ENCODE results near the gene PLEKHA4. TPM values are rescaled to one million over a fixed set of nuclear protein-coding genes. Genes with fewer than 3 reads are reported as not detected.
A peak's percentile ranks its signal among the peaks of the same experiment; 100 is the strongest.

PLEKHA4 gene
- total and polyA plus RNA-seq, 2 experiments from 2014 or later = 12.2 to 12.3 TPM

DNA sequence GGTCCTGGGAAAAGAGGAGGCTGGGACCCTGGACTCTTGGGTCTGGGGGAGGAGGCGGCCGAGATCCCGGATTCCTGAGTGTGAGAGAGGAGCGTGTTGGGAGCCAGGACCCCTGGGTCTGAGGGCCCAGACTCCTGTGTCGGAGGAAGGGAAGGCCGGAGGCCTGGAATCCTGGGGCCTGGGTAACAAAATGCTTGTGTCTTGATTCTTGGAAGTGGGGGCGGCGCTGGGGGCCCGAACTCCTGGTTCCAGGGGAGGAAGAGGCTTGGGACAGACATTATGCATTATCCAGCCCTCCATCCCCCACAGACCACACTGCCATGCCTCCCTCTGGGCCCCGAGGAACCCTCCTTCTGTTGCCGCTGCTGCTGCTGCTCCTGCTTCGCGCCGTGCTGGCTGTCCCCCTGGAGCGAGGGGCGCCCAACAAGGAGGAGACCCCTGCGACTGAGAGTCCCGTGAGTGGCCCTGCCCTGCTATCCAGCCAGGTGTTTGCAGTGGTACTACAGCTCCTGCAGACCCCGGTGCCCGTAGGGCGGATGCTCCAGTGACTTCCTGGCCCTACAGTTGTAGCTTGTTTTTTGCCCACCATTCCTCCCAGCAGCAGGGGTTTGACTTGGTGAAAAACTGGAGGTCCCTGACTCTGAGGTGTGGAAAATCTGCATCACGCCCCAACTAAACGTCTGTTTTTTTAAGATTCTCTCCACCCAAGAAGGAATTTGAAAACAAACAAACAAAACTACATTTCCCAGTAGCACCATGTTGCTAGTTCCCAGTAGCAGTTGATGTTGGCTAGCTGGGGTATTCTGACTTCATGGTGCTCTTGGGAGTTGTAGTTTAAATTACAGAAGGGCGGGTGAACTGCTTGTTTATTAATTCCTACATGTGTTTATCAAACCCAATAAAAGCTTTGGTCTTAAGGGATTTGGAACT, 32.3 kb upstream of the PLEKHA4 start:
- TF ChIP-seq, protein P1, sequence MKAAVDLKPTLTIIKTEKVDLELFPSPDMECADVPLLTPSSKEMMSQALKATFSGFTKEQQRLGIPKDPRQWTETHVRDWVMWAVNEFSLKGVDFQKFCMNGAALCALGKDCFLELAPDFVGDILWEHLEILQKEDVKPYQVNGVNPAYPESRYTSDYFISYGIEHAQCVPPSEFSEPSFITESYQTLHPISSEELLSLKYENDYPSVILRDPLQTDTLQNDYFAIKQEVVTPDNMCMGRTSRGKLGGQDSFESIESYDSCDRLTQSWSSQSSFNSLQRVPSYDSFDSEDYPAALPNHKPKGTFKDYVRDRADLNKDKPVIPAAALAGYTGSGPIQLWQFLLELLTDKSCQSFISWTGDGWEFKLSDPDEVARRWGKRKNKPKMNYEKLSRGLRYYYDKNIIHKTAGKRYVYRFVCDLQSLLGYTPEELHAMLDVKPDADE (IDR thresholded peaks at IDR 0.05) = peak; percentile 97
- TF ChIP-seq CREB1 (CRISPR knock-in tag; IDR thresholded peaks at IDR 0.05; ENCODE audit: low read depth) = peak; percentile 47; the same call in 1 of the 2 replicates
- no peak for TF ChIP-seq ZNF331 (CRISPR knock-in tag; IDR thresholded peaks at IDR 0.05; ENCODE audit: low read depth)
- TF ChIP-seq, protein P2, sequence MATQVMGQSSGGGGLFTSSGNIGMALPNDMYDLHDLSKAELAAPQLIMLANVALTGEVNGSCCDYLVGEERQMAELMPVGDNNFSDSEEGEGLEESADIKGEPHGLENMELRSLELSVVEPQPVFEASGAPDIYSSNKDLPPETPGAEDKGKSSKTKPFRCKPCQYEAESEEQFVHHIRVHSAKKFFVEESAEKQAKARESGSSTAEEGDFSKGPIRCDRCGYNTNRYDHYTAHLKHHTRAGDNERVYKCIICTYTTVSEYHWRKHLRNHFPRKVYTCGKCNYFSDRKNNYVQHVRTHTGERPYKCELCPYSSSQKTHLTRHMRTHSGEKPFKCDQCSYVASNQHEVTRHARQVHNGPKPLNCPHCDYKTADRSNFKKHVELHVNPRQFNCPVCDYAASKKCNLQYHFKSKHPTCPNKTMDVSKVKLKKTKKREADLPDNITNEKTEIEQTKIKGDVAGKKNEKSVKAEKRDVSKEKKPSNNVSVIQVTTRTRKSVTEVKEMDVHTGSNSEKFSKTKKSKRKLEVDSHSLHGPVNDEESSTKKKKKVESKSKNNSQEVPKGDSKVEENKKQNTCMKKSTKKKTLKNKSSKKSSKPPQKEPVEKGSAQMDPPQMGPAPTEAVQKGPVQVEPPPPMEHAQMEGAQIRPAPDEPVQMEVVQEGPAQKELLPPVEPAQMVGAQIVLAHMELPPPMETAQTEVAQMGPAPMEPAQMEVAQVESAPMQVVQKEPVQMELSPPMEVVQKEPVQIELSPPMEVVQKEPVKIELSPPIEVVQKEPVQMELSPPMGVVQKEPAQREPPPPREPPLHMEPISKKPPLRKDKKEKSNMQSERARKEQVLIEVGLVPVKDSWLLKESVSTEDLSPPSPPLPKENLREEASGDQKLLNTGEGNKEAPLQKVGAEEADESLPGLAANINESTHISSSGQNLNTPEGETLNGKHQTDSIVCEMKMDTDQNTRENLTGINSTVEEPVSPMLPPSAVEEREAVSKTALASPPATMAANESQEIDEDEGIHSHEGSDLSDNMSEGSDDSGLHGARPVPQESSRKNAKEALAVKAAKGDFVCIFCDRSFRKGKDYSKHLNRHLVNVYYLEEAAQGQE (IDR thresholded peaks at IDR 0.05; ENCODE audit: unreplicated experiment) = no peak
- TF ChIP-seq, protein P3, sequence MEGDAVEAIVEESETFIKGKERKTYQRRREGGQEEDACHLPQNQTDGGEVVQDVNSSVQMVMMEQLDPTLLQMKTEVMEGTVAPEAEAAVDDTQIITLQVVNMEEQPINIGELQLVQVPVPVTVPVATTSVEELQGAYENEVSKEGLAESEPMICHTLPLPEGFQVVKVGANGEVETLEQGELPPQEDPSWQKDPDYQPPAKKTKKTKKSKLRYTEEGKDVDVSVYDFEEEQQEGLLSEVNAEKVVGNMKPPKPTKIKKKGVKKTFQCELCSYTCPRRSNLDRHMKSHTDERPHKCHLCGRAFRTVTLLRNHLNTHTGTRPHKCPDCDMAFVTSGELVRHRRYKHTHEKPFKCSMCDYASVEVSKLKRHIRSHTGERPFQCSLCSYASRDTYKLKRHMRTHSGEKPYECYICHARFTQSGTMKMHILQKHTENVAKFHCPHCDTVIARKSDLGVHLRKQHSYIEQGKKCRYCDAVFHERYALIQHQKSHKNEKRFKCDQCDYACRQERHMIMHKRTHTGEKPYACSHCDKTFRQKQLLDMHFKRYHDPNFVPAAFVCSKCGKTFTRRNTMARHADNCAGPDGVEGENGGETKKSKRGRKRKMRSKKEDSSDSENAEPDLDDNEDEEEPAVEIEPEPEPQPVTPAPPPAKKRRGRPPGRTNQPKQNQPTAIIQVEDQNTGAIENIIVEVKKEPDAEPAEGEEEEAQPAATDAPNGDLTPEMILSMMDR (conservative IDR thresholded peaks at IDR 0.05; ENCODE audit: low read depth in 2 of 2) = no peak
- TF ChIP-seq STAT1 (IDR thresholded peaks at IDR 0.05; ENCODE audit: unreplicated experiment) = no peak
- no peak for TF ChIP-seq ZNF114 (CRISPR knock-in tag; IDR thresholded peaks at IDR 0.05)
- no peak for TF ChIP-seq EZH2 (IDR thresholded peaks at IDR 0.05; ENCODE audit: low read depth, unreplicated experiment)
- TF ChIP-seq POLR2AphosphoS5 (IDR thresholded peaks at IDR 0.05; ENCODE audit: low read depth) = no peak
- TF ChIP-seq NANOG (IDR thresholded peaks at IDR 0.05; ENCODE audit: borderline replicate concordance) = no peak
- TF ChIP-seq, protein P4, sequence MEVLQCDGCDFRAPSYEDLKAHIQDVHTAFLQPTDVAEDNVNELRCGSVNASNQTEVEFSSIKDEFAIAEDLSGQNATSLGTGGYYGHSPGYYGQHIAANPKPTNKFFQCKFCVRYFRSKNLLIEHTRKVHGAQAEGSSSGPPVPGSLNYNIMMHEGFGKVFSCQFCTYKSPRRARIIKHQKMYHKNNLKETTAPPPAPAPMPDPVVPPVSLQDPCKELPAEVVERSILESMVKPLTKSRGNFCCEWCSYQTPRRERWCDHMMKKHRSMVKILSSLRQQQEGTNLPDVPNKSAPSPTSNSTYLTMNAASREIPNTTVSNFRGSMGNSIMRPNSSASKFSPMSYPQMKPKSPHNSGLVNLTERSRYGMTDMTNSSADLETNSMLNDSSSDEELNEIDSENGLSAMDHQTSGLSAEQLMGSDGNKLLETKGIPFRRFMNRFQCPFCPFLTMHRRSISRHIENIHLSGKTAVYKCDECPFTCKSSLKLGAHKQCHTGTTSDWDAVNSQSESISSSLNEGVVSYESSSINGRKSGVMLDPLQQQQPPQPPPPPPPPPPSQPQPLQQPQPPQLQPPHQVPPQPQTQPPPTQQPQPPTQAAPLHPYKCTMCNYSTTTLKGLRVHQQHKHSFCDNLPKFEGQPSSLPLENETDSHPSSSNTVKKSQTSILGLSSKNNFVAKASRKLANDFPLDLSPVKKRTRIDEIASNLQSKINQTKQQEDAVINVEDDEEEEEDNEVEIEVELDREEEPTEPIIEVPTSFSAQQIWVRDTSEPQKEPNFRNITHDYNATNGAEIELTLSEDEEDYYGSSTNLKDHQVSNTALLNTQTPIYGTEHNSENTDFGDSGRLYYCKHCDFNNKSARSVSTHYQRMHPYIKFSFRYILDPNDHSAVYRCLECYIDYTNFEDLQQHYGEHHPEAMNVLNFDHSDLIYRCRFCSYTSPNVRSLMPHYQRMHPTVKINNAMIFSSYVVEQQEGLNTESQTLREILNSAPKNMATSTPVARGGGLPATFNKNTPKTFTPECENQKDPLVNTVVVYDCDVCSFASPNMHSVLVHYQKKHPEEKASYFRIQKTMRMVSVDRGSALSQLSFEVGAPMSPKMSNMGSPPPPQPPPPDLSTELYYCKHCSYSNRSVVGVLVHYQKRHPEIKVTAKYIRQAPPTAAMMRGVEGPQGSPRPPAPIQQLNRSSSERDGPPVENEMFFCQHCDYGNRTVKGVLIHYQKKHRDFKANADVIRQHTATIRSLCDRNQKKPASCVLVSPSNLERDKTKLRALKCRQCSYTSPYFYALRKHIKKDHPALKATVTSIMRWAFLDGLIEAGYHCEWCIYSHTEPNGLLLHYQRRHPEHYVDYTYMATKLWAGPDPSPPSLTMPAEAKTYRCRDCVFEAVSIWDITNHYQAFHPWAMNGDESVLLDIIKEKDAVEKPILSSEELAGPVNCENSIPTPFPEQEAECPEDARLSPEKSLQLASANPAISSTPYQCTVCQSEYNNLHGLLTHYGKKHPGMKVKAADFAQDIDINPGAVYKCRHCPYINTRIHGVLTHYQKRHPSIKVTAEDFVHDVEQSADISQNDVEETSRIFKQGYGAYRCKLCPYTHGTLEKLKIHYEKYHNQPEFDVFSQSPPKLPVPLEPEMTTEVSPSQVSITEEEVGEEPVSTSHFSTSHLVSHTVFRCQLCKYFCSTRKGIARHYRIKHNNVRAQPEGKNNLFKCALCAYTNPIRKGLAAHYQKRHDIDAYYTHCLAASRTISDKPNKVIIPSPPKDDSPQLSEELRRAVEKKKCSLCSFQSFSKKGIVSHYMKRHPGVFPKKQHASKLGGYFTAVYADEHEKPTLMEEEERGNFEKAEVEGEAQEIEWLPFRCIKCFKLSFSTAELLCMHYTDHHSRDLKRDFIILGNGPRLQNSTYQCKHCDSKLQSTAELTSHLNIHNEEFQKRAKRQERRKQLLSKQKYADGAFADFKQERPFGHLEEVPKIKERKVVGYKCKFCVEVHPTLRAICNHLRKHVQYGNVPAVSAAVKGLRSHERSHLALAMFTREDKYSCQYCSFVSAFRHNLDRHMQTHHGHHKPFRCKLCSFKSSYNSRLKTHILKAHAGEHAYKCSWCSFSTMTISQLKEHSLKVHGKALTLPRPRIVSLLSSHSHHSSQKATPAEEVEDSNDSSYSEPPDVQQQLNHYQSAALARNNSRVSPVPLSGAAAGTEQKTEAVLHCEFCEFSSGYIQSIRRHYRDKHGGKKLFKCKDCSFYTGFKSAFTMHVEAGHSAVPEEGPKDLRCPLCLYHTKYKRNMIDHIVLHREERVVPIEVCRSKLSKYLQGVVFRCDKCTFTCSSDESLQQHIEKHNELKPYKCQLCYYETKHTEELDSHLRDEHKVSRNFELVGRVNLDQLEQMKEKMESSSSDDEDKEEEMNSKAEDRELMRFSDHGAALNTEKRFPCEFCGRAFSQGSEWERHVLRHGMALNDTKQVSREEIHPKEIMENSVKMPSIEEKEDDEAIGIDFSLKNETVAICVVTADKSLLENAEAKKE (CRISPR knock-in tag; IDR thresholded peaks at IDR 0.05) = no peak
- no peak for TF ChIP-seq EZH2phosphoT487 (IDR thresholded peaks at IDR 0.05; ENCODE audit: unreplicated experiment)
- Mint-ChIP-seq H3K27ac (peak overlapping the region; percentile 94), H3K27me3 (ENCODE audit: insufficient read depth, low read depth, poor library complexity) (peaks cover 20% of the 10 kb centered on the region), H3K9me3 (no peaks in the 10 kb centered on the region), H3K4me1 (peaks cover 5% of the 10 kb centered on the region; the same call in 2 of the 3 replicates), H3K4me3 (peak overlapping the region; percentile 97), H3K36me3 (ENCODE audit: low read depth) (peaks cover 25% of the 10 kb centered on the region)
- DNase-seq (ENCODE audit: low spot score) (peak; percentile 58), ATAC-seq (peak; percentile 19)
- Histone ChIP-seq H3K36me3 (ENCODE audit: insufficient read depth) (no peaks in the 10 kb centered on the region; the same call in 1 of the 2 replicates), H3K4me2 (peak overlapping the region; percentile 95), H3K27me3 (ENCODE audit: insufficient read depth) (no peaks in the 10 kb centered on the region), H3K27ac (ENCODE audit: low read depth) (peak overlapping the region; percentile 3; the same call in 1 of the 2 replicates), H3K4me3 (peak overlapping the region; percentile 75), H4K20me1 (replicated peaks; ENCODE audit: insufficient read depth) (no peaks in the 10 kb centered on the region), H3K79me2 (replicated peaks; ENCODE audit: insufficient read depth) (peaks cover 19% of the 10 kb centered on the region), H3K9me2 (ENCODE audit: insufficient read depth) (no peaks in the 10 kb centered on the region), H2AFZ (no peak overlapping the region), H3F3A (replicated peaks; ENCODE audit: low read depth) (peaks cover 9% of the 10 kb centered on the region), H3K4me1 (ENCODE audit: insufficient read depth) (peaks cover 9% of the 10 kb centered on the region)
